Muscle of leg (tissue), 11 donors: Measurements from ENCODE around the gene AADAT. TPM values are rescaled to one million over a fixed set of nuclear protein-coding genes. Genes with fewer than 3 reads are reported as not detected.
"Not testable (repeated sequence)": the region's sequence is repeated elsewhere in the genome, so short reads cannot be mapped to it uniquely, and the experiment has no call there.

Experiments used
- DNase-seq: peaks from one replicate; pipeline ENCODE4 v3.0.0; 2013
- H3K27ac ChIP-seq: one replicate; pipeline ENCODE4 v1.5.1; 2013; ENCODE audit warnings: mild to moderate bottlenecking, low read length, control low read depth
- H3K27me3 ChIP-seq: one replicate; pipeline ENCODE4 v1.6.1; 2013; ENCODE audit warnings: low read length; ENCODE audit not compliant: control insufficient read depth, insufficient read depth
- H3K36me3 ChIP-seq: one replicate; pipeline ENCODE4 v1.6.1; 2013; ENCODE audit warnings: low read length; ENCODE audit not compliant: control insufficient read depth, insufficient read depth
- H3K4me1 ChIP-seq: one replicate; pipeline ENCODE4 v1.6.1; 2013; ENCODE audit warnings: low read length; ENCODE audit not compliant: control insufficient read depth, insufficient read depth
- H3K4me3 ChIP-seq: one replicate; pipeline ENCODE4 v1.5.1; 2013; ENCODE audit warnings: low read length, control low read depth
- H3K9me3 ChIP-seq: replicated peaks from 2 replicates; pipeline ENCODE4 v1.6.1; 2013; ENCODE audit warnings: low read depth, low read length; ENCODE audit not compliant: control insufficient read depth
- WGBS: methylation state at CpG from one replicate; pipeline ENCODE4 v1.1.5; 2013; ENCODE audit warnings: missing lambda C conversion rate; ENCODE audit not compliant: insufficient coverage; 5-methylcytosine and 5-hydroxymethylcytosine counted together
- polyA plus RNA-seq, 8 donors: library from polyadenylated mRNA; unstranded; fragments of 120-200 nt; gene quantifications; one replicate each; pipeline versions ENCODE4 v1.2.1 to v1.2.3, GENCODE V29; 2013; ENCODE audit warnings: inconsistent platforms in 1 of 8, low replicate concordance in 1 of 8; ENCODE audit not compliant: insufficient read length in 8 of 8, insufficient read depth in 1 of 8
- total RNA-seq: library from RNA; stranded (reverse); fragments of 120-200 nt; gene quantifications from one replicate; pipeline ENCODE4 v1.2.4, GENCODE V29; 2013

AADAT gene
- total and polyA plus RNA-seq, 9 donors, result 5.7 to 21.8 (median 12.2) TPM

DNA sequence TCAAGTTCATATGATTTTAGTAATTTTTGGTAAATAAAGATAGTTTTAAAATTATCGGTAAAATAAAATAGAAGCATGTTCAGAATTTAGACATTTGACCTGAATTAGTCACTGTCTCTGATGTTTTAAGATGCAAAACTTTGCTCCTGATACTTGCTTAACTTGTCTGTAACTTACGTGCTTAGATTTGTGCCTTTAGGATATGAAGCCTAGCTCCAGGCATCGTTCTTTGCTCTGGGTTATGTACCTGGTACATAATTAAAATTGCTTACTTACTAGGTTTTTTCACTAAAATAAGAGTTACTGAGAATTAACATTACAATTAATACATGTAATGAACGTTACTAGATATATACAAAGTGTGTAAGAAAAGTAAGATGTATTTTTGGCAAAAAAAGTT is 24.9 kb upstream of the AADAT start:
- 80% methylated on average over 1 of the region's 4 CpGs for WGBS
- Histone ChIP-seq H3K9me3 (no peaks in the 10 kb centered on the region), H3K36me3 (no peaks in the 10 kb centered on the region), H3K4me1 (no peaks in the 10 kb centered on the region), H3K27me3 (no peaks in the 10 kb centered on the region), H3K4me3 (no peak overlapping the region), H3K27ac (no peak overlapping the region)
- DNase-seq, result no peak

DNA sequence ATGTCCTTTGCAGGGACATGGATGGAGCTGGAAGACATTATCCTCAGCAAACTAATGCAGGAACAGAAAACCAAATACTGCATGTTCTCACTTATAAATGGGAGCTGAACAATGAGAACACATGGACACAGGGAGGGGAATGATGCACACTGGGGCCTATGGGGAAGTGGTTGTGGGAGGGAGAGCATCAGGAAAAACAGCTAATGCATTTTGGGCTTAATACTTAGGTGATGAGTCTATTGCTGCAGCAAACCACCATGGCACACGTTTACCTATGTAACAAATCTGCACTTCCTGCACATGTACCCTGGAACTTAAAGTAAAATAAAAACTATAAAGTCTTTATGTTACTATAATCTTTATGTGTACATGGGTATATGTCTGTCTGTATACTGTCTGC is 24.4 kb upstream of the AADAT start:
- not testable (repeated sequence) for H3K9me3 ChIP-seq, H3K27me3 ChIP-seq, H3K27ac ChIP-seq, H3K36me3 ChIP-seq, H3K4me1 ChIP-seq, DNase-seq, H3K4me3 ChIP-seq
- WGBS, result no CpG with 5 or more reads among the region's 1 CpG

DNA sequence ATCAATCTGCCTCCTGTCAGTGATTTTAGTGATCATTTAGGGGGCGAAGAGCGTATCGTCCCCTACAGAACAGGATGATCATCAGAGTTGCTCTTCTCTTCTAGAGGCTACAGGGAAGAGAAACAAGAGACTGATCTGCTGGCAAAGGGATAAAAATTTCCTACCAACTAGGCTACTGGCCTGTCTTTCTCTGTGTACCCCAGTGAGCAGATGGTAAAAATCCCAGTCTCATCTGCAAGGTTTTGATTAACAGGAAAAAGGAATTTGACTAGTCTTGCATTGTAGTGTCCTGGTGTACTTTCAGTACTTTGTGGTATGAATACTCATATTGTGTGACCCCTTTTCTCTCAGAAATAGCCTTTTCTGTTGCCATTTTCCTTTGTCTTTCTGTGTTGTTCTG is 21.8 kb upstream of the AADAT start:
- H3K27me3 ChIP-seq, result no peaks in the 10 kb centered on the region
- no peak overlapping the region for H3K4me3 ChIP-seq
- H3K4me1 ChIP-seq, result no peaks in the 10 kb centered on the region
- H3K9me3 ChIP-seq, result no peaks in the 10 kb centered on the region
- H3K36me3 ChIP-seq, result no peaks in the 10 kb centered on the region
- WGBS, result no CpG with 5 or more reads among the region's 3 CpGs
- DNase-seq, result no peak
- H3K27ac ChIP-seq, result no peak overlapping the region

DNA sequence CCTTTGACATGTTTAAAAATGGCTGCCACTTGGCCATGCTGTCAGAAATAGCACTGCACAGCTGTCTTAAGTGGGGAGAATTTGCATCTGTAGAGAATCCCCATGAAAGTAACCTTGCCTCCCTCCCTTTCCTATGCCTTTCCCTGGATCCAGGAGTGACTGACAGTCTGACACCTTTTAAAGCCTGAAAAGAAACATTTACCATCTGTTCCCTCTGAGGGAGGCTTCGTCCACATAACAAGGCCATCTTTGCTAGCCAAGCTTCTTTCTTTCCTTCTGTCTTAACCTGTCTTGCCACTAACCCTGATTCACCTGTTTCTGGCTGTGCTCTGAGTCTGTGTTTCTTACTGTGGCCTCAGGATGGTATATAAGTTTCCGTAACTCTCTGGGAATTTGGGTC is 21.3 kb upstream of the AADAT start:
- Histone ChIP-seq H3K27ac (no peak overlapping the region), H3K36me3 (no peaks in the 10 kb centered on the region), H3K27me3 (no peaks in the 10 kb centered on the region), H3K4me3 (no peak overlapping the region), H3K9me3 (no peaks in the 10 kb centered on the region), H3K4me1 (no peaks in the 10 kb centered on the region)
- WGBS, result no CpG with 5 or more reads among the region's 2 CpGs
- no peak for DNase-seq

DNA sequence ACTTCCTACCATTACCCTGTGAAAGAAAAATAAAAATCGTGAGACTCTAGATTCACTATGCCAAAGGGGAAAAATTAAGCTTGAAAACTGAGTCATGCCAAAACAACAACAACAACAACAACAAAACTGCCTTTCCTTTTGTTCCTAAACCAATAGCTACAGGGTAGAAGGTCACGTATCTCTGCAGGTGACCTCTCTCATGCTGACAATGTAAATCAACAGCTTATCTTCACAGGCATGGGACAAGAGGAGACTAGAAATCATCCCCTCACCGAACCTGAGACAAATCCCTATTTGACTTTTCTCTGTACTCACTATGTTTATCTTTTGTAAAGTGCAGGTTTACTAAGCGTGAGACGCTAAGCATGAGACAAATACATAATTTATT is 20.5 kb upstream of the AADAT start:
- no peak for DNase-seq
- Histone ChIP-seq H3K9me3 (no peaks in the 10 kb centered on the region), H3K4me3 (no peak overlapping the region), H3K36me3 (no peaks in the 10 kb centered on the region), H3K27me3 (no peaks in the 10 kb centered on the region), H3K4me1 (no peaks in the 10 kb centered on the region), H3K27ac (no peak overlapping the region)
- WGBS, result 79% methylated on average over 2 of the region's 5 CpGs

DNA sequence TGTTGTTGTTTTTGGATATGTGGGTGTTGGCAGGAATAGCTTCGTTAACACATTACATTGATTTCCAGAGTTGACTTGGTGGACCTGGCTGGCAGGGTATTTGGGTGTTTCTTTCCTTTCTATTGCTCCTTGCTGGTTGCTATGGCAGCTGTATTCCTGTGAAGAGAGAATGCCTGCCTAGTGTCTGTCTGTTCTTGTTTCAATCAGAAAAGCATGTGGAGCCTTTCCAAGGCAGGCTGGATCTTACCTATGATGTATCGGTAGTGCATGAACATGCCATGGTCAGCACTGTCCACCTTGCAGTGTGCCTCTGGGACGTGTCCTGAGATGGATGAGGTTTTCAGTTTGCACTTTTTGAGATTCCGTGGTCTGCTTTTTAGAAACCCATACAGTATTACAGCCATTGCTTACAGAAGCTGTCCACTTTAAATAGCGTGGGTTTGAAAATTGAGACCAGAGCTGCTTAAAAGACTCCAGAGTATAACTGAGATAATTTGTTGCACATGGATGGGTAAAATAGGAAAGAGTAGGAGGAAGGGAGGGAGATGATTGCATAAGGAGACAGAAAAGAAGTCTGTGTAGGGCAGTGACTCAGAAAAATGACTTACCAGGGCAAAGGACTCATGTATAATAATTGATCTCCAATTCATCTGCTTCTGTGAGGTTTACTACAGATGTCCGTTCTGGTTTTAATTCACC is 20.0 kb upstream of the AADAT start:
- no peak overlapping the region for H3K27ac ChIP-seq
- DNase-seq, result peak; percentile 69
- WGBS, result no CpG with 5 or more reads among the region's 6 CpGs
- H3K27me3 ChIP-seq, result no peaks in the 10 kb centered on the region
- H3K4me1 ChIP-seq, result no peaks in the 10 kb centered on the region
- no peak overlapping the region for H3K4me3 ChIP-seq
- no peaks in the 10 kb centered on the region for H3K36me3 ChIP-seq
- no peaks in the 10 kb centered on the region for H3K9me3 ChIP-seq

DNA sequence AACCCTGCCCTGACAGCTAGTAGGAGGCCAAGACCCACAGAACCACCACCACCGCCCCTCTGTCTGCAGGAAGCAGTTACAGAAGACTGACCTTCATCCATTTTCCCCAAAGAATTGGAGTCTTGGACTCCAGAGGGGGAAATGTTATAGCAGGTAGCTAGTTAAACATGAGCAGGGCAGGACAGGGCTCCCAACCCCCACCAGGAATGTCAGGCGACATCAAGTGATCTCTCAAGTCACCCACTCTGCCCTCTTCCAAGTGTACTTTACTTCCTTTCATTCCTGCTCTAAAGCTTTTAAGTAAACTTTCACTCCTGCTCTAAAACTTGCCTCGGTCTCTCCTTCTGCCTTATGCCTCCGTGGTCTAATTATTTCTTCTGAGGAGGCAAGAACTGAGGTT is 17.1 kb upstream of the AADAT start:
- Histone ChIP-seq H3K4me1 (no peaks in the 10 kb centered on the region), H3K27me3 (no peaks in the 10 kb centered on the region), H3K4me3 (no peak overlapping the region), H3K36me3 (no peaks in the 10 kb centered on the region), H3K27ac (no peak overlapping the region), H3K9me3 (no peaks in the 10 kb centered on the region)
- DNase-seq, result no peak
- 60% methylated on average over 1 of the region's 4 CpGs for WGBS

DNA sequence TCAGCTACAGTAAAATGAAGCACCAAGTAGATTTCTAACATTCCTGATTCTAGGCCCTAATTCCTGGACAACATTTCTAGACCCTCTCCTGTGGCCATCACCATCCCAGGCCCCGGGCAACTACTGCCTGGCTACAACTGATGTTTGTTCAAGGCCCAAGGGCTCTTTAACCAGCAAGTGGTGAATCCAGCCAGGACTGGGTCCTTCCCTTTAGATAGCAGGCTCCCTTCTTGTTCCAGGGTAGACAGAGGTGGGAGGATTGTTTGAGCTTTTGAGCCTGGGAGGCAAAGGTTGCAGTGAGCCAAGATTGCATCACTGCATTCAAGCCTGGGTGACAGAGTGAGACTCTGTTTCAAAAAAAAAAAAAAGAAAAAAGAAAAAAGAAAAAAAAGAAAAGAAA is 12.7 kb upstream of the AADAT start:
- DNase-seq, result no peak
- Histone ChIP-seq H3K4me1 (no peaks in the 10 kb centered on the region), H3K9me3 (no peaks in the 10 kb centered on the region), H3K27ac (no peak overlapping the region), H3K4me3 (no peak overlapping the region), H3K36me3 (no peaks in the 10 kb centered on the region), H3K27me3 (no peaks in the 10 kb centered on the region)
- 100% methylated on average over 1 of the region's 1 CpG for WGBS

DNA sequence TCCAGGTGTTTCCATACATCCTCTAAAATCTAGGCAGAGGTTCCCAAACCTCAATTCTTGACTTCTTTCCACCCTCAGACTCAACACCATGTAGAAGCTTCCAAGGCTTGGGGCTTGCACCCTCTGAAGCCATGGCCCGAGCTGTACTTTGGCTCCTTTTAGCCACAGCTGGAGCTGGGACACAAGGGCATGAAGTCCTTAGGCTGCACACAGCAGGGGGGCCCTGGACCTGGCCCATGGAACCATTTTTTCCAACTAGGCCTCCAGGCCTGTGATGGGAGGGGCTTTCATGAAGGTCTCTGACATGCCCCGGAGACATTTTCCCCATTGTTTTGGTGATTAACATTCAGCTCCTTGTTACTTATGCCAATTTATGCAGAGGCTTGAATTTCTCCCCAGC is 8.4 kb upstream of the AADAT start:
- H3K27me3 ChIP-seq, H3K4me3 ChIP-seq, H3K4me1 ChIP-seq, H3K27ac ChIP-seq, H3K9me3 ChIP-seq, H3K36me3 ChIP-seq, DNase-seq: not testable (repeated sequence)
- WGBS, result 100% methylated on average over 2 of the region's 2 CpGs

DNA sequence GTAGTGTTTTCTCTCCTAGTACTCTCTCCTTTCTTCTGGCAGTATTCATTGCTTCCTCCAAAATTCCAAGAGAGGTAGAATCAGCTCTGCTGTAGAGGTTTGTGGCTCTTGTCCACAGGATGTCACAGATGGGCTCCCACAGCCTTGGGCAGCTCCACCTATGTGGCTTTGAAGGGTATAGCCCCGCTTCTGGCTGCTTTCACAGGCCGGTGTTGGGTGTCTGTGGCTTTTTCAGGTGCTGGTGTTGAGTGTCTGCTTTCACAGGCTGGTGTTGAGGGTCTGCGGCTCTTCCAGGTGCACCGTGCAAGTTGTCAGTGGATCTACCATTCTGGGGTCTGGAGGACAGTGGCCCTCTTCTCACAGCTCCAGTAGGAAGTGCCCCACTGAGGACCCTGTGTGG is 7.9 kb upstream of the AADAT start:
- H3K9me3 ChIP-seq, result no peaks in the 10 kb centered on the region
- H3K27ac ChIP-seq, result no peak overlapping the region
- no peak overlapping the region for H3K4me3 ChIP-seq
- no peaks in the 10 kb centered on the region for H3K4me1 ChIP-seq
- no peak for DNase-seq
- WGBS, result 92% methylated on average over 4 of the region's 4 CpGs
- no peaks in the 10 kb centered on the region for H3K36me3 ChIP-seq
- no peaks in the 10 kb centered on the region for H3K27me3 ChIP-seq

DNA sequence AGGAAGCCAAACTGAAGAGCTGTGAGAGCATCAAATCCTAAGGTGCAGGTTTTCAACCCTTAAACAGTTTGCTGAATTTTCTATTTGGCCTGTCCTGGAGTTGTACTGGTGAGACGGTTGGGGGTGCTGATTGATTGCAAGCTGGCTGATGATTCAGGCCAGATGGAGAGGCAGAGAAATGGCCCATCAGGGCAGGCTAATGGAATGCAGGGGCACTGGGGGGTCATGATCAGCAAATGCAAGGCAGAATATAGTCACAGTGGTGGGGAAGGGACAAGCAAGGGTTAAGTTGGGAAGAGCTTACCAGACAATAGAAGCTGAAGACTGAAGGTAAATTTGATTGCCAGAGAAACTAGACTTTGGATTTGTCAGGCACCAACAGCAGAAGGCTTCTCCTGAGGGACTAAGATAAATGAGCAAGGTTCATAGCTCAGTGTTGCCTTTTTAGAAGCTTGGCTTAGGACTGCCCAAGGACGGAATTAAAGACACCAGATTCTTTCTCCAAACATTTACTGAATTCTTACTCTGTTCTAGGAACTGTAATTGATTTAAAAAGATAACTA is 4.3 kb upstream of the AADAT start:
- Histone ChIP-seq H3K36me3 (no peaks in the 10 kb centered on the region), H3K9me3 (no peaks in the 10 kb centered on the region), H3K27me3 (no peaks in the 10 kb centered on the region), H3K27ac (no peak overlapping the region), H3K4me1 (peaks cover 4% of the 10 kb centered on the region), H3K4me3 (no peak overlapping the region)
- no peak for DNase-seq
- 83% methylated on average over 1 of the region's 2 CpGs for WGBS
